Upper lobe of right lung (tissue), 1 donor: ENCODE data around the gene BMPR1A. TPM values are rescaled to one million over a fixed set of nuclear protein-coding genes. Genes with fewer than 3 reads are reported as not detected.
A peak's percentile ranks its signal among the peaks of the same experiment; 100 is the strongest.

Source experiments
- ATAC-seq: fragments of 200-7000 bp; cut with Tn5 transposase; one replicate; pipeline ENCODE4 v1.9.1; 2020; ENCODE audit warnings: mild to moderate bottlenecking, moderate library complexity
- DNase-seq: peaks from one replicate; pipeline ENCODE4 v3.0.0-alpha.2; 2020
- H3K27ac ChIP-seq: fragments of 200-600 bp; one replicate; pipeline ENCODE4 v1.8.0; 2022
- H3K27me3 ChIP-seq: fragments of 200-600 bp; one replicate; pipeline ENCODE4 v1.8.0; 2022; ENCODE audit warnings: mild to moderate bottlenecking
- H3K36me3 ChIP-seq: fragments of 200-600 bp; one replicate; pipeline ENCODE4 v1.8.0; 2022
- H3K4me1 ChIP-seq: fragments of 200-600 bp; one replicate; pipeline ENCODE4 v1.8.0; 2022
- H3K4me3 ChIP-seq: fragments of 200-600 bp; one replicate; pipeline ENCODE4 v1.8.0; 2022; ENCODE audit warnings: mild to moderate bottlenecking
- H3K9me3 ChIP-seq: fragments of 200-600 bp; one replicate; pipeline ENCODE4 v1.8.0; 2022
- intact Hi-C: fragments of 100-400 bp; cut with DNase I; formaldehyde crosslinking; loops from one replicate; pipeline ENCODE4 v1.11.0; 2022
- total RNA-seq: library from RNA; stranded (reverse); fragmentation: NEBNext Ultra II Directional; extraction: Animal tissue kit (Norgen Biotek cat#: 25700); gene quantifications from one replicate; pipeline ENCODE4 v1.2.1, GENCODE V29; 2021
- TF ChIP-seq, protein P1 (sequence below): fragments of 200-600 bp; IDR thresholded peaks from one replicate; pipeline ENCODE4 v1.8.0; 2022; ENCODE audit warnings: antibody characterized with exemption
- donor health status: DM: no; HTN: yes; CAD: no; lungs with severe emphysema.

BMPR1A gene
- total RNA-seq, 1 donor from 2014 or later, result 41.2 TPM

DNA sequence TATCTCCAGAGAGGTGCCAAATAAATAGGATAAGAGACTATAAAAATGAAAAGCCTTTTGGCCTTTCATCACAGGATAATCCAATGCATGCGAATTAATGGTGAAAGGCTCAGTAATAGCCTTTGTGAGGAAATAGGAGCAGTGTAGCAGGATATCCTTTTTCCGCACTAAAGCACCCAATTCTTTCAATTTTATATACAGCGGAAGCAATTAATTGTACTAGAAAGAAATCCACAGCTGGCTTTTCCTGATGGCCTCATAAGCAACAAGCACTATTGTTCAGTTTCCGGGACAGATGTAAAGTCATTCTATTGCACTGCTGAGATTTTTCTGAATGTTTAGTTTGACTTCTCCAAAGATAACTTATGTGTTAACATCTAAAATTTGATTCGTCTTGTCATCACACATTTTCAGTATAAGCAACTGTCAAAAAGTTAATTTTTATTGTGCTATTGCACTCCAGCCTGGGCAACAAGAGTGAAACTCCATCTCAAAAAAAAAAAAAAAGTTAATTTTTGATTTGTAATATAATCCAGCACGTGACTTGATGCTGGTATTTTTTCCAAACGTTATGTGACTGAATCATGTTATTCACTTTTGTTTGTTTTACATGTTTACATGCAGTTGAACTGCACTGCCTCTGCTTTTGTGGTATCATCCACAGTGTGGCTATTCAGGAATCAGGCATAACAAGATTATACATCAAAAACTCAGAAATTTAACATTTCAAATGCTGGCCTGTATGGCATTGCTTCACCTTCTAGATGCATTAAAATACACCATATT lies 8.4 kb upstream of the BMPR1A start:
- H3K27ac ChIP-seq, result no peak overlapping the region
- ATAC-seq (no peak), DNase-seq (no peak)
- no peak overlapping the region for H3K4me3 ChIP-seq
- no peaks in the 10 kb centered on the region for H3K9me3 ChIP-seq
- H3K36me3 ChIP-seq, result no peaks in the 10 kb centered on the region
- TF ChIP-seq, protein P1, sequence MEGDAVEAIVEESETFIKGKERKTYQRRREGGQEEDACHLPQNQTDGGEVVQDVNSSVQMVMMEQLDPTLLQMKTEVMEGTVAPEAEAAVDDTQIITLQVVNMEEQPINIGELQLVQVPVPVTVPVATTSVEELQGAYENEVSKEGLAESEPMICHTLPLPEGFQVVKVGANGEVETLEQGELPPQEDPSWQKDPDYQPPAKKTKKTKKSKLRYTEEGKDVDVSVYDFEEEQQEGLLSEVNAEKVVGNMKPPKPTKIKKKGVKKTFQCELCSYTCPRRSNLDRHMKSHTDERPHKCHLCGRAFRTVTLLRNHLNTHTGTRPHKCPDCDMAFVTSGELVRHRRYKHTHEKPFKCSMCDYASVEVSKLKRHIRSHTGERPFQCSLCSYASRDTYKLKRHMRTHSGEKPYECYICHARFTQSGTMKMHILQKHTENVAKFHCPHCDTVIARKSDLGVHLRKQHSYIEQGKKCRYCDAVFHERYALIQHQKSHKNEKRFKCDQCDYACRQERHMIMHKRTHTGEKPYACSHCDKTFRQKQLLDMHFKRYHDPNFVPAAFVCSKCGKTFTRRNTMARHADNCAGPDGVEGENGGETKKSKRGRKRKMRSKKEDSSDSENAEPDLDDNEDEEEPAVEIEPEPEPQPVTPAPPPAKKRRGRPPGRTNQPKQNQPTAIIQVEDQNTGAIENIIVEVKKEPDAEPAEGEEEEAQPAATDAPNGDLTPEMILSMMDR, result no peak
- H3K27me3 ChIP-seq, result no peaks in the 10 kb centered on the region
- H3K4me1 ChIP-seq, result peaks cover 13% of the 10 kb centered on the region
- intact Hi-C loops, result no loop called here

DNA sequence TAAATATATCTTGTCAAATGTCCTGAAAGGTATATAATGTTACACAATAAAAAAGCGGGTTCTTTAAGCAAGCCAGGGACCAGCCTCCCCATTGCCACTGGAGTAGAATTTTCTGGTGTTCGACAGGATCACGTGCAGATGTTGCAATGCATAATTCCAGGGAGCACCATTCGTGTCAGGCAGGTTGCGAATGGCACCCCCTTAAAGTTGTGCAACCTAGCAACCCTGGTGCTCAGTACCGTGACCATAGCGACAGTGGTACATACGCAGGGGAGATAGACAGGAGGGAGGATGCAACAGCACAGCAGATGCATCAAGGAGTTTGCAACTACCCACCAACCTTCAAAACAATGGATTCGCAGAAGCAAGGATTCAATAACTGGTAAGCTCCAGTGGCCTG lies 6.6 kb upstream of the BMPR1A start:
- Histone ChIP-seq H3K27ac (no peak overlapping the region), H3K9me3 (no peaks in the 10 kb centered on the region), H3K4me1 (no peaks in the 10 kb centered on the region), H3K4me3 (no peak overlapping the region), H3K36me3 (no peaks in the 10 kb centered on the region), H3K27me3 (no peaks in the 10 kb centered on the region)
- TF ChIP-seq, protein P1, result no peak
- ATAC-seq (peak; percentile 49), DNase-seq (no peak)
- intact Hi-C loops, result no loop called here

DNA sequence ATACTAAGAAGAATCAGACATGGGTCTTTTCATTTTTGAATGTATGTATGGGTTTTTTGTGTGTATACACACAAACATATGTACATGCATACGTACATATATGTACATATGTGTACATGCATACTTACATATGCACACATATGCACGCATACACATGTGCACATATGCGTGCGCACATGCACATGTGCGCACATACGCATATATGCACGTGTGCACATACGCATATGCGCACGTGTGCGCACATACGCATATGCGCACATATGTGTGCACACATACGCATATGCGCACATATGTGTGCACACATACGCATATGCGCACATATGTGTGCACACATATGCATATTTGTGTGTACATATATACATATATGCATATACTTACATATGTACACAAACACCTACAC lies 4.9 kb upstream of the BMPR1A start:
- intact Hi-C loops, result no loop called here

DNA sequence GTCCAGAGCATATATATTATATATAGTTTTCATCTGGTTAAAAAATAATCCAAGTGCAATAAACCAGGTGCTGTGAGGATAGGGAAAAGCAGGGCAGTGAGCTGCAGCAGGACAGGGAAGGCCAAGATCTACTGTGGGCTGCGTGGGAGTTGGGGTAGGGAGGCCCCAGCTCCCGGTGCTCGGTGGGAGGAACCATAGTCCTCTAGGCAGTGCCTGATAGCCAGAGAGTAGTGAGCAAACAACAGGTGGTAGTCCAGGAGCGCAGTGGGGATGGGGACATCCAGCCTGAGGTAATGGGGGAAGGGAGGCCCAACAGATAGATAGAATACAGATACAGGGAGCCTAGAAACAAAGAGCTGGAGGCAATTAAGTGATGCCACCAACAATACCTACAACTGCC lies 4.1 kb upstream of the BMPR1A start:
- TF ChIP-seq, protein P1, result no peak
- Histone ChIP-seq H3K36me3 (no peaks in the 10 kb centered on the region), H3K4me3 (no peak overlapping the region), H3K4me1 (peaks cover 5% of the 10 kb centered on the region), H3K9me3 (no peaks in the 10 kb centered on the region), H3K27ac (no peak overlapping the region), H3K27me3 (no peaks in the 10 kb centered on the region)
- ATAC-seq (no peak), DNase-seq (no peak)
- intact Hi-C loops, result no loop called here

More for the DNA sequence above, 4.9 kb upstream of the BMPR1A start:
- ATAC-seq, result no peak
- Histone ChIP-seq H3K27me3 (no peaks in the 10 kb centered on the region), H3K4me1 (peaks cover 5% of the 10 kb centered on the region), H3K27ac (no peak overlapping the region), H3K36me3 (no peaks in the 10 kb centered on the region), H3K9me3 (no peaks in the 10 kb centered on the region), H3K4me3 (no peak overlapping the region)
- TF ChIP-seq, protein P1, result no peak
- no peak for DNase-seq

DNA sequence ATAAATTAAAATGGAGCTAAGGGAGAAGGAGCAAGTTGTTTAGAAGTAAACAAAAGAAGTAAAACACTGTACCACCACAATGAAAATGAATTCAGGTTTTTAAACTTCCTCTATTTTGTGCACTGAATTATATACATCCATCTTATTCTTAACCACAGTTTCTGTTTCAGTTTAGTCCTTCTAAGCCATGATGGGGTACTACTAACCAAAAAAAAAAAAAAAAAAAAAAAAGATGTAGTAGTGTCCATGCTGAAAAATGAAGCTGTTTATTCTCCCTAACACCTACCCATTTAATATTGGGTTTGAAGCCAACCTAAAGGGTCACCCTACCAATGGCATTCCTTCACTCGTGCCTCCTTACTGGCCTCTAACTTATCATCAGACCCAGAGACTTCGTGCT lies 3.4 kb upstream of the BMPR1A start:
- H3K9me3 ChIP-seq, result no peaks in the 10 kb centered on the region
- no peak for ATAC-seq
- TF ChIP-seq, protein P1, result no peak
- H3K27me3 ChIP-seq, result no peaks in the 10 kb centered on the region
- H3K4me3 ChIP-seq, result no peak overlapping the region
- no peak for DNase-seq
- H3K27ac ChIP-seq, result no peak overlapping the region
- H3K36me3 ChIP-seq, result no peaks in the 10 kb centered on the region
- intact Hi-C loops, result no loop called here
- H3K4me1 ChIP-seq, result peaks cover 5% of the 10 kb centered on the region
